Gastrocnemius medialis (tissue), 4 donors: ENCODE measurements around the gene H2BK1. TPM values are rescaled to one million over a fixed set of nuclear protein-coding genes. Genes with fewer than 3 reads are reported as not detected.

Source experiments
- ATAC-seq, 2 donors: fragments of 150-250 bp; one replicate each; pipeline ENCODE4 v1.9.1; 2016
- DNase-seq, 2 donors: peaks; one replicate each; pipeline ENCODE4 v3.0.0-alpha.2; 2019
- H3K27ac ChIP-seq, 4 donors: fragments of 200-600 bp; sonication (generic); 1 replicate in 1 of 4; 2 replicates in 3 of 4; pipeline ENCODE4 v1.5.1; 2016 to 2018; ENCODE audit warnings: mild to moderate bottlenecking in 2 of 4, moderate library complexity in 1 of 4
- H3K27me3 ChIP-seq, 3 donors: fragments of 200-600 bp; sonication (generic) in 2 of 3; 1 replicate in 1 of 3; 2 replicates in 2 of 3; pipeline versions ENCODE4 v1.5.1 to v1.6.0; 2016 to 2019; ENCODE audit warnings: mild to moderate bottlenecking in 1 of 3, moderate library complexity in 1 of 3
- H3K36me3 ChIP-seq, 2 donors: fragments of 200-600 bp; sonication (generic) in 1 of 2; one replicate each; pipeline ENCODE4 v1.5.1; 2017 to 2018
- H3K4me1 ChIP-seq, 2 donors: fragments of 200-600 bp; sonication (generic) in 1 of 2; one replicate each; pipeline ENCODE4 v1.5.1; 2016 to 2017; ENCODE audit warnings: mild to moderate bottlenecking in 2 of 2
- H3K4me3 ChIP-seq, 4 donors: fragments of 200-600 bp; sonication (generic) in 3 of 4; 1 replicate in 1 of 4; 2 replicates in 3 of 4; pipeline ENCODE4 v1.5.1; 2016 to 2019; ENCODE audit warnings: mild to moderate bottlenecking in 2 of 4
- H3K9me3 ChIP-seq, 3 donors: fragments of 200-600 bp; sonication (generic) in 2 of 3; 1 replicate in 1 of 3; 2 replicates in 2 of 3; pipeline ENCODE4 v1.5.1; 2016 to 2019
- CTCF ChIP-seq, 5 experiments: fragments of 450-650 bp in 3 of 5; fragments of 200-600 bp in 2 of 5; sonication (generic) in 2 of 5; IDR thresholded peaks in 4 of 5; conservative IDR thresholded peaks in 1 of 5; 1 replicate in 4 of 5; 2 replicates in 1 of 5; pipeline ENCODE4 v1.5.1; 2016 to 2019; ENCODE audit warnings: antibody characterized with exemption in 5 of 5, mild to moderate bottlenecking in 3 of 5, moderate library complexity in 3 of 5
- POLR2A ChIP-seq, 2 donors: fragments of 450-650 bp; IDR thresholded peaks; one replicate each; pipeline ENCODE4 v1.6.1; 2017; ENCODE audit warnings: antibody characterized with exemption in 2 of 2, mild to moderate bottlenecking in 2 of 2, moderate library complexity in 2 of 2
- in situ Hi-C, 4 donors: fragments of 200-750 bp; cut with MboI; loops; one replicate each; pipeline versions ENCODE4 v1.15.0 to v1.8.0; 2017; ENCODE audit warnings: low sequenced_read_pairs in 4 of 4
- intact Hi-C: fragments of 100-400 bp; cut with DNase I; formaldehyde crosslinking; loops from one replicate; pipeline ENCODE4 v1.15.1; 2023; ENCODE audit warnings: low total_unique reads
- total RNA-seq, 4 donors: library from RNA; depleted of rRNA; stranded (reverse); fragments of >200 nt; gene quantifications; one replicate each; pipeline versions ENCODE4 v1.1.0 to v1.2.3, GENCODE V29; 2016

H2BK1 gene
- total RNA-seq, 4 donors from 2014 or later: not detected

DNA sequence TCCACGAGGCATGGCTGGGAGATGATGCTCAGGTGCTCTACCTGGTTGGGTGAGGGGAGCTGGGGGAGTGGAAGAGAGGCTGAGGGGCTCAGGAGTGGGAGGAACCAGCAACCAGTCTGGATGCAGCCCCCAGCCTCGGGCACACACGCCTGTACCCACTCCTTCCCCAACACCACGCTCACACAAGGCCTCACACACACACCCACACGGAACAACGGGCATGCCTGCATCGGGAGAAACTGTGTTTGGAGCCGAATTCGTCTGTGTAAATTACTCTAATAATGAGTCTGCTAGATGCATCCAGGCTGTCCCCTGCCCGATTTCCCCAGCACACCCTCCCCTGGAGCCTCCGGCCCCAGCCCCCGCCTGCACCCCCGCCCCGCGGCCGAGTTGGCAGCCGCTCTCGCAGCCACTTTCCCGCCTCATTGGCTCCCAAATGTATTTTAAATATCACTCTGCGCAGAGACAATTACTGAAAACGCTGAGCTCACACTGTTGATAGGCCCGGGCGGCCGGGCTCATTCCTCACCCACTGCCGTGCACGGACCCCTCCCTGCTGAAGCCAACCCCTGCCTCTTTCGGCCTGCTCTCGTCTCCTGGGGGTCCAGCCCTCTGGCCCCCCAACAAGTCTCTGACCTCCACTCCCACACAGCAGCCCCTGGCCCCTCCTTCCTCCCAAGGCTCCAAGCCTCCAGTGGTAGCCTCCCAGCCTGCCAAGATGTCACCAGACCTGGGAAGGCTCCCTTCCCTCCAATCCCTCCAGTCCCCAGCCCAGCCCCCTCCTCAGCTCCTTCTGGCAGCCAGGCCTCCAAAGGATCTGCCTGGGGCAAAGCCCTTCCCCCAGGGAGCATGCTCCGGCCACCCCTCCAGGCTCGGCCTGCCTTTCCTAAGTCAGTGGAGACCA is 11.1 kb downstream of the H2BK1 start:
- in situ Hi-C loops: no loop called here
- intact Hi-C loops: loop anchor here (10.0 kb wide), 1 partner anchor 106 kb away; no protein-coding TSS in a partner anchor
- H3K9me3 ChIP-seq: no peaks in the 10 kb centered on the region
- TF ChIP-seq POLR2A (IDR thresholded peaks at IDR 0.05) (no peak), CTCF (IDR thresholded peaks at IDR 0.05 in 4 of 5, conservative IDR thresholded peaks at IDR 0.05 in 1 of 5) (no peak)
- no peak overlapping the region for H3K27ac ChIP-seq
- DNase-seq (no peak), ATAC-seq (no peak)
- no peaks in the 10 kb centered on the region for H3K36me3 ChIP-seq
- no peaks in the 10 kb centered on the region for H3K4me1 ChIP-seq
- H3K27me3 ChIP-seq: peaks cover under 1 to 23% (median 6%) of the 10 kb centered on the region in 3 donors
- no peak overlapping the region for H3K4me3 ChIP-seq

GRCh38 chr7:151197932-151198331 is 12.4 kb downstream of the H2BK1 start:
- H3K27me3 ChIP-seq: peaks cover 0 to 18% (median 4%) of the 10 kb centered on the region in 3 donors
- intact Hi-C loops: loop anchor here (10.0 kb wide), 1 partner anchor 107 kb away; no protein-coding TSS in a partner anchor
- no peaks in the 10 kb centered on the region for H3K4me1 ChIP-seq
- no peak overlapping the region for H3K4me3 ChIP-seq
- TF ChIP-seq CTCF (IDR thresholded peaks at IDR 0.05 in 4 of 5, conservative IDR thresholded peaks at IDR 0.05 in 1 of 5): no peak
- no peak for TF ChIP-seq POLR2A (IDR thresholded peaks at IDR 0.05)
- no peaks in the 10 kb centered on the region for H3K36me3 ChIP-seq
- H3K9me3 ChIP-seq: no peaks in the 10 kb centered on the region
- no peak overlapping the region for H3K27ac ChIP-seq
- DNase-seq (no peak), ATAC-seq (no peak)
- in situ Hi-C loops: no loop called here

GRCh38 chr7:151195616-151196450 is 14.5 kb downstream of the H2BK1 start:
- intact Hi-C loops: loop anchor here (10.0 kb wide), 1 partner anchor 109 kb away; no protein-coding TSS in a partner anchor
- Histone ChIP-seq H3K4me3 (no peak overlapping the region), H3K9me3 (no peaks in the 10 kb centered on the region), H3K27ac (no peak overlapping the region), H3K36me3 (no peaks in the 10 kb centered on the region), H3K27me3 (peaks cover 0 to 6% (median 4%) of the 10 kb centered on the region in 3 donors), H3K4me1 (peaks cover 0 to 8% of the 10 kb centered on the region in 2 donors)
- no peak for TF ChIP-seq POLR2A (IDR thresholded peaks at IDR 0.05)
- TF ChIP-seq CTCF (IDR thresholded peaks at IDR 0.05 in 4 of 5, conservative IDR thresholded peaks at IDR 0.05 in 1 of 5): no peak
- DNase-seq (no peak), ATAC-seq (no peak)
- in situ Hi-C loops: no loop called here

GRCh38 chr7:151194188-151194587 is 16.1 kb downstream of the H2BK1 start:
- TF ChIP-seq POLR2A (IDR thresholded peaks at IDR 0.05): no peak
- TF ChIP-seq CTCF (IDR thresholded peaks at IDR 0.05 in 4 of 5, conservative IDR thresholded peaks at IDR 0.05 in 1 of 5): no peak
- intact Hi-C loops: loop anchor here (10.0 kb wide), 1 partner anchor 111 kb away; no protein-coding TSS in a partner anchor
- H3K27ac ChIP-seq: no peak overlapping the region
- H3K36me3 ChIP-seq: no peaks in the 10 kb centered on the region
- in situ Hi-C loops: no loop called here
- ATAC-seq (no peak), DNase-seq (no peak)
- no peak overlapping the region for H3K4me3 ChIP-seq
- peaks cover 0 to 8% of the 10 kb centered on the region in 2 donors for H3K4me1 ChIP-seq
- H3K27me3 ChIP-seq: peaks cover 0 to under 1% (median under 1%) of the 10 kb centered on the region in 3 donors
- H3K9me3 ChIP-seq: no peaks in the 10 kb centered on the region
